NCI-H187 (cell line): ENCODE data around the gene SLC12A7.

Experiments
- DNase-seq, 2 experiments: peaks; one replicate each; lab custom pipeline; 2025; lab: John Stamatoyannopoulos, UW

The SLC12A7 gene

DNA sequence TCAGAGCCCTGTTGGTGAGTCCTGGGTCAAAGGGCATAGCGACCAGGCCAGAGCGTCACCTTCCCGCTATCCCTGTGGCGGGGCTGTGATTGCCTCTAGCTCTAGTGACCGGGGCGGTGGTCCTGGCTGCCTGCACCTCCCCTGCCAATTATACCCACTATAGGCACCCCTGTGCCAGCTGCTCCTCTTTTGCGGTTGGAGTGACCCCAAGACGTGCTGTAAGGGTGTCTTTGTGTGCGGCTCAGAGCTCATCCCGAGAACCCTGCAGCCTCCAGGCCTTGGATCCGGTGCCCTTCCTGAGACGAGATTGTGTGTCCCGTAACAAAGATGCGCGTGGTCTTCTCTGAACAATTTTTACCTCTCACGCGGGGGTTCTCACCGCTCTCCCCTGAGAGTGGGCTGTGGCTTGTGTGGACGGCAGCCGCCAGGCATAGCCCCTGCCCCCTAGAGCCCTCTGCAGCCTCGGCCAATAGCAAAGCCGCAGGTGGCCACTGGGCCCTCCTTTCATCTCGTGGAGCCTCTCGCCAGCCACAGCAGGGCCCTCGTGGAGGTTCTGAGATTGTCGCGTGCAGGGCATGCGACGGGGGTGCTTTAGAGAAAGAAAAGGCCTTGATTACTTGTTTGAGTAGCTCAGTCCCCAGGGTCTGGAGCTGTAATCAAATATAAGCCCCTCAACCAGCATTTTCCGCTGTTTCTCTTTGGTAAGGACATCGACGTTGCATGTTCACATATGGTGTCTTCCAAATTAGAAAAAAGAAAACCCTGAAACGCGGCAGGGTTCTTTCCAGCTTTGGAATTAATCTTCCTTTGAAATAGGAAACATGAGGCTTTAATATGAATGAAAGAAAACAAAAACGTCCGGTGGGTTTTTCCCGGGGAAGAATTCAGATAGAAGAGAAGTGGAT is 92.6 kb downstream of the SLC12A7 start:
- DNase-seq, result no peak

DNA sequence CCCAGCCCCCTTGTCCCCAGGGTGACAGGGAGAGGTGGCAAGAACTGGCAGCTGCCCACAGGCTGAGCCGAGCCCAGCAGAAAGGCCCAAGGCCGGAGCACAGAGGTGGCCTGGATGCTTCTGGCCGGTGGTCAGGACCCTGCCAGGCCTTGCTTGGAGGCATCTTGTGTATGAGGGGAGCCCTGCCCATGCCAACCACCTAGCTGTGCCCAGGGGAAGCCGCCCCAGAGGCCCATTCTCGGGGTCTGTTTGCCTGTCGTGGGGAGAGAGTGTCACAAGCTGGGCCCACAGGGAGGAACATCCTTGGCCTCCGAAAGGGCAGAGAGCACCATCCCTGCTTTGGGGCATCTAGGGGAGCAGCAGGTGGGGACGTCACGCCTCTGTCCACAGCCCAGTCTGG is 93.3 kb downstream of the SLC12A7 start:
- DNase-seq, result no peak

DNA sequence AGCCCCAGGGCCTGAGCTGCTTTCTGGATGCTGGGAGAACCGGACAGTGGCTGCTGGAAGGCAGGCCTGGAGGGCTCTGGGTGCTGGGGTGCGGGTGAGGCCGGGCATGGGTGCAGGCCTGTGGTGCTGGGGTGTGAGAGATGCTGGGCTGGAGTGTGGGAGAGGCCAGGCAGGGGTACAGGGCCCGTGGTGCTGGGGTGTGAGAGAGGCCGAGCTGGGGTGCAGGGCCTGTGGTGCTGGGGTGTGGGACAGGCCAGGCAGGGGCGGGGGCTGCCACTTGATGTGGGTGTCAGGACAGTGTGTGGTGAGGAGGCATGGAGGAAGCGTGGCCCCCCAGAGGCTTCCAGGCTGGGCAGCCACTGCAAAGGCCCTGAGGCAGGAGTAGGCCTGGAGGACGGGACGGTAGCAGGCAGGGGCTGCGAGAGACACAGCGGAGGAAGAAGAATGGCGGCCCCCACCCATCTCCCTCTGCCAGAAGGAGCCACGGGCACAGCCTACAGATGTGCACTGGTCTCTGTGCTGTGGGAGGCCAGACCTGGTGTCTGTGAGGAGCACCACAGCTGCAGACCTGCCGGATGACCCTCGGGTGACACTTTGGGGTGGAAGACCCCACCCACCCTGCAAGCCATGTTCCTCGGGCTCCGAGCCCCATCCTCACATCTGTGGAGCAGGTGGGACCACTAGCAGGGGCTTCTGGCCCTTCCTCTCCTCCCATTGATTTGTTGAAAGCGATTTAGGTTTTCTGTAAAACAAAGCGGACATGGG is 94.0 kb downstream of the SLC12A7 start:
- no peak for DNase-seq

DNA sequence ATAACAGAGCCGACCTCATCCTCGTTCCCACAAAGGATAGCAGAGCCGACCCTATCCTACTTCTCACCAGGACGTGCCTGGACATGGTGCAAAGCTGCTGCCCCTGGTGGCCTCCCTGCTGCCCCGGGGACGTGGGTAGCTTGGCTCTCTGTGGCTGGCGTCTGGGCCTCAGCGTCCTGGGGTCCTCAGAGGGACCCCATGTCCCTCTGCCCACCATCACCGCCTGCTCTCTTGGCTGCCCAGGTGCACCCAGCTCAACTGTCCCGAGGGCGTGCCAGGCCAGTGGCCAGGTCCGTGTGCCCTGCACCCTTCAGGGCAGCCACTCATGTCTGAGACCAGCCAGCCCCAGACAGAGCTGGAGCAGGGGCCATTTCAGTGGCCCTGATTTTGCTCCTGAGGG is 94.8 kb downstream of the SLC12A7 start:
- DNase-seq, result no peak

DNA sequence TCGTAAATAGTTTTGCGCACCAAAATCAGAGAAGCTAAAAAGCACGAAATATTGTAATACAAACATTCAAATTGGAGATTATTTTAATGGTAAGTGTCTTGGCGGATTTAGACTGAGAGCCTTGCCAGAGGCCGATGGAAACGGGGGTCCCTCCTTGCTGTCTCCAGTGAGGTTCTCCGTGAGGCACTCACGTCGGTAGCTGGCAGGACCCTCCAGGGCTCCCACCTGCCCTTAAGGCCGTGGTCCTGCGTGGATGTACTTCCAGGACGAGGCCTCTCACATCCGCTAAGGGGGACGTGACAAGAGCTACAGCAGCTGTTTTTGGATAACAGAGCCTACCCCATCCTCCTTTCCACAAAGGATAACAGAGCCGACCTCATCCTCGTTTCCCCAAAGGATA is 95.4 kb downstream of the SLC12A7 start:
- no peak for DNase-seq

DNA sequence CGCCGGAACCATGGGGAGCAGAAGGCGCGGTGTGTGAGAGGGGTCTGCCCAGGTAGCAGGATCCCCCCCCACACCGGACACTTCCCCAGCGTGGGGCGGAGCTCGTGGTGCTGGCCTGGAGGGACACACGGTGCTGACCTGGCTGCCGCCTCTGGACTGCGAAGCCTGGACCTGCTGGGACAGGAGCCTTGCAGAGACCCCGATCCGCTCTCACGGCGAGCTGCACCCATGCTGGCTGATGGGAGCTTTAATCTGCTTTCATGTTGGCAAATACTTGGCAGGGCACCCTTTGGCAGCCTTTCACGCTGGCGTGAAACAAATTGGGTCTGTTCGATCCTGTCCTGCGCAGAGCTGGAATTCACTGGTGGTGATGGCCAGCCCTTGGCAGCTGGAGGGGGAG is 95.8 kb downstream of the SLC12A7 start:
- no peak for DNase-seq

DNA sequence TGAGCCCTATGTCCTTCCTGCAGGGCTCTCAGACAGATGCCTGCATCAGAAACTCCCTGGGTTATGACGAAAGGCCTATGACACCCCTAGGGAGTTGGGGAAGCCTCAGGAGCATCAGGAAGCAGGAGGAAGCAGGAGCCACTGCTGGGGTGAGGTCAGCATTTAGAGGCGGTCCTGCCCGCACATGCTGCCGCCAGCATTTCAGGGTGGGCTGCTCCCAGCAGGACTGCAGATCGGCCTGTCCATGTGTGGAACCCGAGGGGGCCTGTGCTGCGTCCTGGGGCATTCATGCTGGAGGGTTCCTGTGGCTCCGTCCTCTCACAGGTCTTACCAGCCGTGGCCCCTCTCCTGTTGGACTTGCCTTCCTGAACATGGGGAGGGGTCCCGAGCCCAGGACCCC is 96.4 kb downstream of the SLC12A7 start:
- no peak for DNase-seq

DNA sequence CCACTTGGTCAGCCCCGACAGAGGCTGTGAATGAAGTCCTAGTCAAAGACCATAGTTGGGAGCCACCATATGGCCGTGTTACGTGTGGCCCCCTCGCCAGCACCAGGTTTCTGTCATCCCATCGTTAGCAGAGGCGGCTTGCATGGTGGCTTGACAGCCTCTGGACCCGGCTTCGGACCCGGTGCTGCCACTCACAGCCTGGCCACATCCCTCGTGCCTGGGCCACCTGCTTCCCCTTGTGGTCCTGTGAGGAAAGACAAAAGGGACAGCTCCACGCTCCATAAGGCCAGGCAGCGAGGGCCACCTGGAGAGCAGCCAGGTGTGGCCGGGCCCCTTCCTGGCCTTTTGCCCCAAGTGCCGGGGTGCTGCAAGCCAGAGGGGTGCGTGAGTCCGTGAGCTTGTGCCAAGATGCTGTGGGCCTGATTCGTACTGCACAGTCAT is 97.1 kb downstream of the SLC12A7 start:
- no peak for DNase-seq

DNA sequence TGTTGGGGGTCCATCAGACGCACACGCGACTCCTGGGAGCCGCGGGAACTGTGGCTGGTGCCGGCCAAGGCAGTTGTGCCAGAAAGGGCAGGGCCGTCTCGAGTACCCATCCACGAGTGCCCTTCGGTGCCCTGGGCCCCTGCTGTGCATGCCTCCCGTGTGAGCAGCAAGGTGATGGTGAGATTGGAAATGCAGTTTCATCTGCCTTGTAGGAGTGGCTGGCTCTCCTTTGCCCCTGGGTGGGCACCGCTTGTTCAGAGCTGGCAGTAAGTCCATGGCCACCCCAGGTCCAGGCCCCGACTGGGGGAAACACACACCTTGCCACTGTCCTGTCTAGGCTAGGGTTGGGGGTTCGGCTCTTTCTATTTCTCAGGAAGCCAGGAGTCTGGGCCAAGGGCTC is 97.5 kb downstream of the SLC12A7 start:
- no peak for DNase-seq

DNA sequence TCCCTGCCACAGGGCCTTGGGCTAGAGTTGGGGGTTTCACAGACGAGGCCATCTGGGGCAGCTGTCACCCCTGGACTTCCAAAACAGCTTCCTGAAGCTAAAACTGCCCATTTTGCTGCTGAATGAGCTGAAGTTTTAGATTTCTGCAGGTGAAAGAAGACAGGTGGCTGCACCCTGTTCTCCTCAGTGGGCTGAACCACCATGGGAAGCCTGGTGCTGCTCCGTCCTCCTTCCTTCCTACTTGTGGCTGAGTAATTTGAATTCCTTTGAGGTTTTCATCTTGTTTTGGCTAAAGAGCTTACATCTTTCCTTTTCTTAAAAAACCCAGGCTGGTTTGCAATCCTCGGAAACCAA is 97.9 kb downstream of the SLC12A7 start:
- no peak for DNase-seq

DNA sequence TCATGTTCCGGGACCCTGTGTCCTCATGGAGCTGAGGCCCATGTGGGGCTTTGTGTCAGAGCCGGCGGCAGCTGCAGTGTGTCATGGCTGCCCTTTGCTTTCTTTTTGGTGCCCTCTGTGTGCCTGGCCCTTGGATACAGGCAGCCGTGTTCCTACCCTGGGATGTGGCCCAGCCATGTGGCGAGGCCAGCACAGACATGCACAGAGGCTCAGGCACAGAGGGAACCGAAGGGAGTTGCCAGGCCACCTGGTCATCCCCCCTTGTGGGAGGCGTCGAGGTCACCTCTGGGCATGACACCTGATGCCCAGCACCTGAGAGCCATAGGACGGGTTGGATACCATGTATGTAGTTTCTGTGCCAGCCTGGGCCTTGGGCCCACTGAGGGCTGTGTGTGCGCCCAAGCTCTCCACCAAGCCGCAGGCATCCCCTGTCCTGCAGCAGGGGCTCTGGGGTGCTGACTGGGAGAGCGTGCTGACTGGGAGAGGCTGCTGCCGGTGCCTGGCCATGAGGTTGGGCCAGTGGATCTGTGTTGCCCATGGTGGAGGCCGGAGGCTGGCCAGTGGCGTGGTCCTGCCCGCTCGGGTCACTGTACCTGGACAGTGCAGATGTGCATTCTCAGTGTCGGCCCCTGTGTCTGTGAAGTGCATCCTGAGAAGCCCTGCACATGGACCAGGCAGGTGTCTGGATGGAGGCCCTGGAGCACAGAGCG is 98.5 kb downstream of the SLC12A7 start:
- no peak for DNase-seq

DNA sequence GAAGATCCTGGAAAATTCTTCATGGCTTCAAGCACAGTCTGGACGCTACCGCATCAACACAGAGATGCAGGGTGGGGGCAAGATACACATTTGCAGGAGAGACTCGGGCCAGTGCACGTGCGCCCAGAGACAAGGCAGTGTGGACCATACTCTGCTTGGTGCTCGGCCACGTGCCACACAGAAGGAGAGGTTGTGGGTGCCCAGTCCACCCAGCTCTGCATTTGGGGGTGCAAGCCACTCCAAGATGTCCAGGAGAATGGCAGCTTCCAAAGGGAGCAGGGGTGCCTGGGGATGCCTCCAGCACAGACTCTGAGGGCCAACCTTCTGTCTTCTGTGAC is 99.0 kb downstream of the SLC12A7 start:
- no peak for DNase-seq

DNA sequence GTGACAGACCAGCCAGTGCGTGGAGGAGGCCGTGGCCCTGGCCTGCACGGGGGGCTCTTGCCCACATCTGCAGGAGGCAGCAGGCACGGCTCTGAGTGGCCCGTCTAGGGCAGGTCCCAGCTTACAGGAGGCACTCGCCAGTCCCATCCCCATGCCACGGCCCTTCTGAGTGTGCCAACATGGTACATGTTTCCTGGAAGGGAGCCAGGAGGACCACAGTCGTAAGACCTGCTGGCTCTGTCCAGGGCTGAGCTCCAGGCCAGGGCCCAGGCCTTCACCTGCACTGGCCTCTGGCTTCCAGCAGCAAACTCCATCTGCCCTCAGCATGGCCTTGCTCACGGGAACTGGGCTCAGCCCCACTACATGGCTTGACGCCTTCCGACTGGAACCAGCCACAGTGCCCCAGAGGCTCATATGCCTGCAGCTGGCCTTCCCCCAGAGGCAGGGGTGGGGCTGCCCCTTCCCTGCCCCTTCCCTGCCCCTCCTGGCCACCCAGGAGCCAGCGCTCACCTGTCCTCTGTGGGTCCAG is 99.5 kb downstream of the SLC12A7 start:
- no peak for DNase-seq

DNA sequence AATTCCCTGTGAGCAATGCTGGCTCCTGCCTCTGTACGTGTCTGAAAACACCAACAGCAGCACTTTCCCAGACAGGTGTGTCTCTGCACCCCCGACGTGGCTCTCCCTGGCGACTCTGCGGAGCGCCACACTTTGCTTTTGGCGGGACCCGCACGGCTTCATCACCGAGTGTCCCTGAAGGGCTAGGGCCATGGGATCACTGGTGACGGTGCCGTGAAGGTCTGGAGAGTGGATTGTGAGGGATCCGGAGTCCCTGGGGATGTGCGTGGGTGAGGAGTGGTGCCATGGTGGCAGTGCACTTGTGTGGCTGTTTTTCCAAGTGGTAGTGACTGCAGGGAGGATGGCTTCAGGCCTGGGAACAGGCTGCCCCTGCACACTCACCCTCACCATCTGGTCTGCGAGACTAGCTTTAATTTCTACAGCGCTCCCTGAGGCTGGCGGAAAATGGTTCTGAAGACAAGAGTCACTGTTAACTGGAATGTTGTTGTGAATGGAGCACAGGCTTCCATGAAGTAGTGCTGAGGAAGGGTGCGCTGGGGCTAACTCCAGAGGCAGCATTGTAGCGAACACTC is 100.0 kb downstream of the SLC12A7 start:
- no peak for DNase-seq

DNA sequence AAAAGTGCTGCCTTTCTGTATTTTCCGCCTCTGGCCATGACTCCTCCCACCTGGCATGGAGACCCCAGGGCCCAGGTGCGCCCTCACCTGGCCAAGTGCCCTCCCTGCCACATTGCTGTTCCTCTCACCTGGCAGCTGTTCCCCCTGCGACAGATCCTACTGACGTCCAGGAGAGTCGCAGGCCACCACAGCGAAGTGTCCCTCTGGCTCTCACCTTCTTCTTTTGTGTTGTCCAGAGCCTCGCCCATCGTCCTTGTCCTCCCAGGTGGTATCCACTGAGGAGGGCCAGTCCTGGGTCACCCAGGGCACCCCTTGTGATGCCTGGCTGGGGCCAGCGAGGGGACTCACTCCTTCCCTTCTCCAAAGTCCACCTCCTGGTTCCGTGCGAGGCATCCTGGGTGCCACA is 100.6 kb downstream of the SLC12A7 start:
- DNase-seq, result no peak

DNA sequence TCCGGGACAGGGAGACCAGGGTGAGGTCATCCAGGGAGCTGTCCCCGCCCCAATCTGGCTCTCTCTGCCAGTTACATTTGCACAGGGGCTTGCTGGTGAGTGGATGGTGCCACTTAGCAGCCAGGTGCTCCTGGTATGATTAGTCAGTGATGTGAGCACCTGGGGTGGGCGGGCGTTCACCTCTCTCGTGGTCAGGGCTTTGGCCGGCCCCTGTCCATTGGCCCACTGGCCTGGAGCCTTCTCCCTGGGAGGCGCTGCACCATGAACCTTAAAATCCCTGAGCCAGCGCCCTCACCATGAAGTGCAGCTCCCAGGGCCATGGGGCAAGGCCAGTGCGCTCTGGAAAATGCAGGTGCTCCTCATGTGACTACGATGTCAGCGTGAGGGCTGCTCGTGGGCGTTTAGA is 101.2 kb downstream of the SLC12A7 start:
- no peak for DNase-seq

DNA sequence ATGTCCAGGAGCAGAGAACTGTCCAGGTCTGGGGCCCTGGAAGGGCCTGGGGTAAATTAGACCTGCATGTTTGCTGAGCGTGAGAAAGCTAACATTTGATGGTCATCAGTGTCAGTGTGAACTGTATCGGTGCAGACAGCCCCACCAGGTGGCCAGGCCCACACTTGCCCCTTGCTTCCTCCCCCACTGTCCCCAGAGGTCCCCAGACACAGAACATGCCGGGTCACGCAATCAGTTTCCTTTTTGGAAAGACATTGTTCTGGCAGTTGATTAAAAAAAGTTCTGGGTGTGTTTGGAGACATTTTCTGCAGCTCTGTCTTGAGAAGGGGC is 101.7 kb downstream of the SLC12A7 start:
- no peak for DNase-seq

DNA sequence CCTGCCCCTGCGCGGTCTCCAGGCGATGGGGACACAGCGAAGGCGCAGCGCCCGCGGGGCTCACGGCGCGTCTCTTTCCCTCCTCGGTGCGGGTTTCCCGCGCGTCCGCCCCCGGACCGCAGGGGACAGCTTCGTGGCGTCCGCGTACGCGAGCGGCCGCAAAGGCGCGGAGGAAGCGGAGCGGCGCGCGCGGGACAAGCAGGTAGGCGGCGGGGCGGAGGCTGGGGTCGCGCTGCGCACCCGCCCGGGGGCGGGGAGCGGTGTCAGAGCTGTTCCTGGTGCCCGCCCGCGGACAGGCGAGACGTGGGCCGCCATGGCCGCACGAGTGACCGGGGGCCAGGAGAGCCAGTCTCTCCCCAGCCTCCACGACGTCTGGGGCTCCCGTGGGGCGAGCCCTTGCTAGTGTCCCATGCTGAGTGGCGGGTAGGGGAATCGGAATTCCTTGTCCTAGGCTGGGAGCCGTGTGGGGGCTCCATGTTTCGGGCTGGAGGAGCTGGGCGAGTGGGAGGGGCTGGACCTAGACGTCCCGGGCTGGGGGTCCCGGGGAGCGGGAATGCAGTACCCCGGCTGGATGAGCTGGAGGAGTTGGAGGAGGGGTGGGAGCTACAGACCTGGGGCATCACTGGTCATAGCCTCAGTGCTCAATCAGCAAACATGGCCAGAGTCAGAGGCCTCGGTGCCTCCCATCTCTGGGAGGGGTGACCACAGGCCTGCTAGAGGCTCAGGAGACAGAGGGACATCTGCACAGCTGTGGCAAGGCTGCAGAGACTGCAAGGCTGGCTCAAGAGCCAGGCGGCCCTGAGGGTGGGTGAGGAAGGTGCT is 102.3 kb downstream of the SLC12A7 start:
- DNase-seq, result no peak

DNA sequence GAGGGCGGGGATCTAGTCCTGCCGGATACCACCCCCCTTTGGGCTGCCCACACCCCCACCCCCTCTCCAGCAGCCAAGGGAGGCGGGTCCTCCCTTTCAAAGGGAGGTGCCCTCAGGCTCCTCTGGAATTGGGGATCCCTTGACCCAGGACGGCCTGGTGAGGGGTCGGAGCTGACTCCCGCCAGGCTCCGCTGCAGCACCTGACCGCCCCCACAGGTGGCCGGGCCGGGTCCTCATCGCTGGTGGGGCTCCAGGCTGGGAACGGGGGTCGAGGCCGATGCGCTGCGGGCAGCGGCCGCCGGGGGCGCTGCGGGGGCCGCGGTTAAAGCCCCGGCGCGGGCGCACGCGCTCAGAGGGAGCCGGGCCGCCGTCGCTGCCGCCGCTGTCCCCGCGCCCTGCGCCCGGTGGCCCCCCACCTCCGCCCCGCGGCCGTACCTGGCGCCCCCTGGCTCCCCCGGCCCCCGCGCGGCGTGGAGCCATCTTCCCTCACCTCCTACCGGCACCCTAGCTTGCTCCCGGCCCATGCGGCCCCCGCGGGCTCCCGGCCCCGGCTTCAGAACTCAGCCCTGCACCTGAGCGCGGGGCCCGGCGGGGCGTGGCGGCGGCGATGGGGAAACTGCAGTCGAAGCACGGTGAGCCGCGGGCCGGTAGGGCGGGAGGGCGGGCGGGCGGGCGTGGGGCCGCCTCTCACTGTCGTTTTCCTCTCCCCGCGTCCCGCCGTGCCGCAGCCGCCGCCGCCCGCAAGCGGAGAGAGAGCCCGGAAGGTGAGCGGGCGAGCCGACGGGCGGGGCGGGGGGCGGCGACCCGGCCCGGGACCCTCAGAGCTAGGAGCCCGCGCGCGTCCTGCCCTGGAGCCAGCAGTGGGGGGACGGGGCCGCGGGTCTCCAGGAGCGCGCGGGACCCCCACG is 103.2 kb downstream of the SLC12A7 start, which contains the start of gene NKD2:
TSS of gene NKD2 (plus strand) at position 352 of the 908 bp plus-strand sequence. CDS start at position 608, 256 bp downstream.
- DNase-seq, result no peak
